Measurements from ENCODE around the gene OR2F2. TPM values are rescaled to one million over a fixed set of nuclear protein-coding genes. Genes with fewer than 3 reads are reported as not detected.

Gene OR2F2
- total RNA-seq: not detected
- polyA plus RNA-seq (ENCODE audit: insufficient read depth in 1 of 8, insufficient read length in 8 of 8, low replicate concordance in 1 of 8): not detected
- long read RNA-seq, donor 1: 0 reads
- long read RNA-seq, donor 2: 0 reads
- long read RNA-seq, donor 3: 0 reads
- long read RNA-seq, donor 4: 0 reads
- long read RNA-seq, donor 5: 0 reads
- long read RNA-seq, donor 6: 0 reads
- long read RNA-seq, donor 7: 0 reads
- long read RNA-seq, donor 8: 0 reads
- long read RNA-seq, donor 9: 0 reads
- long read RNA-seq, donor 10: 0 reads
- long read RNA-seq, donor 11: 0 reads

GRCh38 chr7:143934526-143935325, at the start of gene OR2F2:
Gene OR2F2, plus strand, starts transcription at chr7:143935233. Its CDS starts 0 bp downstream, at chr7:143935233.
- WGBS (ENCODE audit: insufficient coverage): no CpG with 5 or more reads among the region's 3 CpGs
- Histone ChIP-seq H3K27me3 (ENCODE audit: control insufficient read depth, insufficient read depth, low read length) (no peaks in the 10 kb centered on the region), H3K27ac (ENCODE audit: low read length) (no peak within 1 kb of the TSS), H3K4me3 (ENCODE audit: low read length) (no peak within 1 kb of the TSS), H3K4me1 (ENCODE audit: control insufficient read depth, insufficient read depth, low read length) (no peaks in the 10 kb centered on the region), H3K9me3 (replicated peaks; ENCODE audit: control insufficient read depth, low read depth, low read length) (no peaks in the 10 kb centered on the region), H3K36me3 (ENCODE audit: control insufficient read depth, insufficient read depth, low read length) (no peaks in the 10 kb centered on the region)
- DNase-seq: peak; percentile 59

- Histone ChIP-seq H3K4me3 (ENCODE audit: low read length) (no peak overlapping the region), H3K4me1 (ENCODE audit: control insufficient read depth, insufficient read depth, low read length) (peaks cover 16% of the 10 kb centered on the region), H3K9me3 (replicated peaks; ENCODE audit: control insufficient read depth, low read depth, low read length) (peaks cover 12% of the 10 kb centered on the region), H3K36me3 (ENCODE audit: control insufficient read depth, insufficient read depth, low read length) (peaks cover 5% of the 10 kb centered on the region), H3K27ac (ENCODE audit: low read length) (no peak overlapping the region), H3K27me3 (ENCODE audit: control insufficient read depth, insufficient read depth, low read length) (no peaks in the 10 kb centered on the region)
- 83% methylated on average over 1 of the region's 3 CpGs for WGBS (ENCODE audit: insufficient coverage)
- DNase-seq: peak; percentile 29
Measured at GRCh38 chr7:143885951-143886350, 49.1 kb upstream of the OR2F2 start.

GRCh38 chr7:143886826-143887477, 48.1 kb upstream of the OR2F2 start:
- H3K27me3 ChIP-seq (ENCODE audit: control insufficient read depth, insufficient read depth, low read length): no peaks in the 10 kb centered on the region
- H3K4me1 ChIP-seq (ENCODE audit: control insufficient read depth, insufficient read depth, low read length): peaks cover 10% of the 10 kb centered on the region
- H3K27ac ChIP-seq (ENCODE audit: low read length): no peak overlapping the region
- H3K4me3 ChIP-seq (ENCODE audit: low read length): no peak overlapping the region
- no peak for DNase-seq
- peaks cover 4% of the 10 kb centered on the region for H3K36me3 ChIP-seq (ENCODE audit: control insufficient read depth, insufficient read depth, low read length)
- 100% methylated on average over 1 of the region's 6 CpGs for WGBS (ENCODE audit: insufficient coverage)
- H3K9me3 ChIP-seq (replicated peaks; ENCODE audit: control insufficient read depth, low read depth, low read length): peaks cover 12% of the 10 kb centered on the region

- no peak overlapping the region for H3K27ac ChIP-seq (ENCODE audit: low read length)
- H3K4me3 ChIP-seq (ENCODE audit: low read length): no peak overlapping the region
- peaks cover 4% of the 10 kb centered on the region for H3K36me3 ChIP-seq (ENCODE audit: control insufficient read depth, insufficient read depth, low read length)
- no CpG with 5 or more reads among the region's 2 CpGs for WGBS (ENCODE audit: insufficient coverage)
- H3K4me1 ChIP-seq (ENCODE audit: control insufficient read depth, insufficient read depth, low read length): peaks cover 6% of the 10 kb centered on the region
- DNase-seq: no peak
- no peaks in the 10 kb centered on the region for H3K27me3 ChIP-seq (ENCODE audit: control insufficient read depth, insufficient read depth, low read length)
- H3K9me3 ChIP-seq (replicated peaks; ENCODE audit: control insufficient read depth, low read depth, low read length): peaks cover 17% of the 10 kb centered on the region
Measured at GRCh38 chr7:143889068-143889467, 46.0 kb upstream of the OR2F2 start.

- Histone ChIP-seq H3K4me1 (ENCODE audit: control insufficient read depth, insufficient read depth, low read length) (peaks cover 3% of the 10 kb centered on the region), H3K9me3 (replicated peaks; ENCODE audit: control insufficient read depth, low read depth, low read length) (peaks cover 17% of the 10 kb centered on the region), H3K4me3 (ENCODE audit: low read length) (no peak overlapping the region), H3K27me3 (ENCODE audit: control insufficient read depth, insufficient read depth, low read length) (no peaks in the 10 kb centered on the region), H3K27ac (ENCODE audit: low read length) (no peak overlapping the region), H3K36me3 (ENCODE audit: control insufficient read depth, insufficient read depth, low read length) (peaks cover 4% of the 10 kb centered on the region)
- no peak for DNase-seq
- WGBS (ENCODE audit: insufficient coverage): no CpG with 5 or more reads among the region's 2 CpGs
Measured at GRCh38 chr7:143890558-143890957, 44.5 kb upstream of the OR2F2 start.

- WGBS (ENCODE audit: insufficient coverage): no CpG with 5 or more reads among the region's 2 CpGs
- H3K4me3 ChIP-seq (ENCODE audit: low read length): no peak overlapping the region
- H3K27ac ChIP-seq (ENCODE audit: low read length): no peak overlapping the region
- DNase-seq: no peak
- H3K9me3 ChIP-seq (replicated peaks; ENCODE audit: control insufficient read depth, low read depth, low read length): peaks cover 17% of the 10 kb centered on the region
- H3K27me3 ChIP-seq (ENCODE audit: control insufficient read depth, insufficient read depth, low read length): no peaks in the 10 kb centered on the region
- H3K4me1 ChIP-seq (ENCODE audit: control insufficient read depth, insufficient read depth, low read length): no peaks in the 10 kb centered on the region
- H3K36me3 ChIP-seq (ENCODE audit: control insufficient read depth, insufficient read depth, low read length): peaks cover 4% of the 10 kb centered on the region
Measured at GRCh38 chr7:143891457-143891856, 43.6 kb upstream of the OR2F2 start.

GRCh38 chr7:143892527-143893300, 42.3 kb upstream of the OR2F2 start:
- Histone ChIP-seq H3K9me3 (replicated peaks; ENCODE audit: control insufficient read depth, low read depth, low read length) (peaks cover 17% of the 10 kb centered on the region), H3K27me3 (ENCODE audit: control insufficient read depth, insufficient read depth, low read length) (no peaks in the 10 kb centered on the region), H3K4me1 (ENCODE audit: control insufficient read depth, insufficient read depth, low read length) (no peaks in the 10 kb centered on the region), H3K4me3 (ENCODE audit: low read length) (no peak overlapping the region), H3K27ac (ENCODE audit: low read length) (no peak overlapping the region), H3K36me3 (ENCODE audit: control insufficient read depth, insufficient read depth, low read length) (peaks cover 4% of the 10 kb centered on the region)
- 60% methylated on average over 2 of the region's 5 CpGs for WGBS (ENCODE audit: insufficient coverage)
- DNase-seq: no peak

GRCh38 chr7:143896667-143897066, 38.4 kb upstream of the OR2F2 start:
- Histone ChIP-seq H3K4me3 (ENCODE audit: low read length) (no peak overlapping the region), H3K36me3 (ENCODE audit: control insufficient read depth, insufficient read depth, low read length) (no peaks in the 10 kb centered on the region), H3K9me3 (replicated peaks; ENCODE audit: control insufficient read depth, low read depth, low read length) (peaks cover 5% of the 10 kb centered on the region), H3K27ac (ENCODE audit: low read length) (no peak overlapping the region), H3K4me1 (ENCODE audit: control insufficient read depth, insufficient read depth, low read length) (peaks cover 11% of the 10 kb centered on the region), H3K27me3 (ENCODE audit: control insufficient read depth, insufficient read depth, low read length) (no peaks in the 10 kb centered on the region)
- DNase-seq: no peak

- H3K27ac ChIP-seq (ENCODE audit: low read length): no peak overlapping the region
- no peaks in the 10 kb centered on the region for H3K36me3 ChIP-seq (ENCODE audit: control insufficient read depth, insufficient read depth, low read length)
- DNase-seq: no peak
- no peaks in the 10 kb centered on the region for H3K27me3 ChIP-seq (ENCODE audit: control insufficient read depth, insufficient read depth, low read length)
- H3K9me3 ChIP-seq (replicated peaks; ENCODE audit: control insufficient read depth, low read depth, low read length): no peaks in the 10 kb centered on the region
- WGBS (ENCODE audit: insufficient coverage): no CpG with 5 or more reads among the region's 1 CpG
- no peak overlapping the region for H3K4me3 ChIP-seq (ENCODE audit: low read length)
- peaks cover 22% of the 10 kb centered on the region for H3K4me1 ChIP-seq (ENCODE audit: control insufficient read depth, insufficient read depth, low read length)
Measured at GRCh38 chr7:143898810-143899209, 36.2 kb upstream of the OR2F2 start.
